NOMO-1 treated with dmso at 0.1 percent for 144 hours (cell line): ENCODE results near the gene LRBA.
"Not testable (repeated sequence)": the region's sequence is repeated elsewhere in the genome, so short reads cannot be mapped to it uniquely, and the experiment has no call there.

Experiments used
- DNase-seq: peaks from one replicate; lab custom pipeline; 2025; ENCODE audit not compliant: unreplicated experiment; lab: John Stamatoyannopoulos, UW

Gene LRBA

DNA sequence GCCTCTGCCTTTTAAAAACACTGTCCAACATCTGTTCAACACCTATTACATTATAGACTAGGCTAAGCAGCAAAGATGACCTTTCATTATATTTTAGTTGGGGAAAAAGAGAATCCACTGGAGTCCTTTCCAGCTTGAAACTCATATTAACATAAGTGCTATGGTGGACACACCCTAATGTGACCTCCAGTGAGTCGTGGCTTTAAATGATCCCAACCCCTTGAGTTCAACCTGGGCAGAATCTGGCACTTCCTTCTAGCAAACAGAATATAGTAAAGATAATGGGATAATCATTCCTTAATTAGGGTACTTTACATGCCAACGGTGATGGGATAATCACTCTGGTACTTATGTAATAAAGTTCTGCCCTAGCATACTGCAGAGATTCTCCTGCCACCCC is 270.5 kb downstream of the LRBA start:
- DNase-seq: no peak

DNA sequence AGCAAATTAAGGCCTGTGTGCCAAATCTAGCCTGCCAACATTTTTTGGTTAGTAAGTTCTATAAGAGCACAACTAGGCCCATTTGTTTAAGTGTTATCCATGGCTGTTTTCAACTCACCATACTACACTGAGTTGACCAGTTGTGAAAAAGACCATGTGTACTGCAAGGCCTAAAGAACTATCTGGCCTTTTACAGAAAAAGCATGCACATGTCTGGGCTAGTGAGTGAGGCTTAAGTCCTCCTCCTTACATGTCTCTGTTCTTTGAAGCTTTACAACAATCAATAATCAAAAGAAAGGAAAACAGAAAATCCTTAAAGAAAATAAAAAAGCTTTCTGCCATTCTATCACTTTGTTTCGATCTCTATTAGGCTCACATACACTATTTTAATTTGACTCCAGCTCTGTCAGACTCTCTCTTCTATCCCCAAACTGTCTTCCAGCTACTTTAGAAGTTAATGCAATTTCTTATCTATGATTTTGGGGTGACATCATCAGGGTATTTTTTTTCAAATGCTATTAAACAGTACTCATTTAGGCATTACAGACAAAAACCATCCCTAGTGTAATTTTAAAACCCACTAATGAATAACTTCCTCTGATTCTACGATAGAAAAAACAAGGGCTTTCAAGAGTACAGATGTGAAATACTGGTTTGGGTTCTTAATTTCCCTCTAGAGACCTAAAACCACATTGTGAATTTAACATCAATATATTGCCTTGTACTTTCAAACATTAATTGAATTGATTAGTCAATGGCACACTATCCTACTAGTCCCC is 271.3 kb downstream of the LRBA start:
- peak; percentile 2 for DNase-seq

DNA sequence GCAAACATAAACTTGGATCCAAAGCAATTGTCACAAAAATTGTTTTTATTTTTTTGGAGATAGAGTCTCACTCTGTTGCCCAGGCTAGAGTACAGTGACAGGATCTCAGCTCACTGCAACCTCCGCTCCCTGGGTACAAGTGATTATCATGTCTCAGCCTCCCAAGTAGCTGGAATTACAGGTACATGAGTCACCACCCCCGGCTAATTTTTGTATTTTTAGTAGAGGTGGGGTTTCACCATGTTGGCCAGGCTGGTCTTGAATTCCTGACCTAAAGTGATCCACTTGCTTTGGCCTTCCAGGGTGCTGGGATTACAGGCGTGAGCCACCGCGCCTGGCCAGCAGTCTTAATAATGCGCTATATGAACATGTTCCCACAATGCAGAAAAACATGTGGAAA is 272.2 kb downstream of the LRBA start:
- not testable (repeated sequence) for DNase-seq

- DNase-seq: no peak
Observed at GRCh38 chr4:150739591-150739990, 275.5 kb downstream of the LRBA start.

GRCh38 chr4:150725957-150726523 is 289.0 kb downstream of the LRBA start:
- no peak for DNase-seq

- DNase-seq: no peak
Observed at GRCh38 chr4:150723727-150724411, 291.2 kb downstream of the LRBA start.

- no peak for DNase-seq
Observed at GRCh38 chr4:150722908-150723362, 292.1 kb downstream of the LRBA start.

DNA sequence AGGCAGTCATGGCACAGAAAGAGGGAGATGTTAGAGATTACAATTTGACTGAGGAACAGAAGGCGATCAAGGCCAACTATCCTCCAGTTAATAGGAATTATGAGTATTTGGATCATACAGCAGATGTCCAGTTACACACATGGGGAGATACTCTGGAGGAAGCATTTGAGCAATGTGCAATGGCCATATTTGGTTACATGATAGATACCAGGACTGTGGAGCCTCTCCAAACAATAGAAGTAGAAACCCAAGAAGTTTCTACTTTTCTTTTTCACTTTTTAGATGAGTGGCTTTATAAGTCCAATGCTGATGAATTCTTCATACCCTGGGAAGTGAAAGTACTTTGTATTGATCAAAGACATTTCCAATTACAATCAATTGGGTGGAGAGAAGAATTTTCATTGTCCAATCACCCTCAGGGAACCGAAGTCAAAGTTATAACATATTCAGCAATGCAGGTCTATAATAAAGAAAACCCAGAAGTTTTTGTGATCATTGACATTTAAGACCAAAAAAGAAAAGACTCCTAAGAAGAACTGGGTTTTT is 294.0 kb downstream of the LRBA start:
- no peak for DNase-seq

DNA sequence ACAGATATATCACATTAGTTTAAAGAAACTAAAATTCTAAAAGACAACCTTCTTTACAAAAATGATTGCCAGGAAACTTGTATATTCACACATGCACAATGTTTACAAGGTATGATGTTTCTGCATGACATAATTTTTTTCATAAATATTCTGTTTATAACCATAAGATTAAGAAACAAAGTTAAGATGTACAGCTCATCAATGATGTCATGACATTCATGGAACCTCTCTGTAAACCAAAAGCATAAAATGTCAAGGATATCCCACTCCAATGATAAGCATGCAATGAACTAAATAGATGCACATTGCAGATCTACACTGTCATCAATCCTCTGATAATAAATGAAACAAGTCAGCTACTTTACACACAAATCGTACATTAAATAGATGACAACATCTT is 297.1 kb downstream of the LRBA start:
- no peak for DNase-seq

- no peak for DNase-seq
Observed at GRCh38 chr4:150714462-150715438, 300.3 kb downstream of the LRBA start.

DNA sequence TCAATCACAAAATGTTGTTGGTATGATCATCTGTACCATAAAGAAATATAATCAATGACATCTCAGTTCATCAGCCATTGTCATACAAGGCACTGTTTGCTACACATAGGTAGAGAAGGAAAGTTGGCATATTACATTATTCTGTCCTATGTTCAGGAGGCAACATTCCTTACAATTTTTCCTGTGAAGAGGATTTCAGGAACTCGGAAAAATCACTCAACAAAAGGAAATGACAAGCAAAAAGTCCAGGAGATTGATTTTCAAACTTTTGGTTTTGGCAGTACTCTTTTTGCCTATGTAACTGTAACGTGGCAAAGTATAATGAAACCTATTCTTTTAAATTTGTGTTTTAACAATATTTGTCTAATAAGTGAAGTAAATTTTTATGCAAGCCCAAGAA is 301.8 kb downstream of the LRBA start:
- no peak for DNase-seq

GRCh38 chr4:150710770-150711375 is 304.2 kb downstream of the LRBA start:
- DNase-seq: no peak

DNA sequence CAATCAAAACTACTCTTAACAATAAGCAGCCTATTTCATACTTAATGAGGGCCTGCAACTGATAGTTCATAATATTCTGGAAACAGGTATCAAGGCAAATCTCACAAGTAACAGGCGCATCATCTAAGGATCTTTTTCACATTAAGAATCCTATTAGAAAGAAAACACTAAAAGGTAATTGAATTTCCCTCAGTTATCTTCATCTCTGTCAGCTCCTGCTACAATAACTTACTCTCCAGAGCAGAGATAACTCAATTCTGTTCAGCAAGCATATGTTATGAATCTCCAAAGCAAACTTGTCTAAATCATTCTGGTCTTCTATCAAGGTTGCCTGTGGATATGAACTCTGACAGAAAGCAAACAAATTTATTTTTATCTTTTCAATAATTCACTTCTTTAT is 307.1 kb downstream of the LRBA start:
- no peak for DNase-seq

DNA sequence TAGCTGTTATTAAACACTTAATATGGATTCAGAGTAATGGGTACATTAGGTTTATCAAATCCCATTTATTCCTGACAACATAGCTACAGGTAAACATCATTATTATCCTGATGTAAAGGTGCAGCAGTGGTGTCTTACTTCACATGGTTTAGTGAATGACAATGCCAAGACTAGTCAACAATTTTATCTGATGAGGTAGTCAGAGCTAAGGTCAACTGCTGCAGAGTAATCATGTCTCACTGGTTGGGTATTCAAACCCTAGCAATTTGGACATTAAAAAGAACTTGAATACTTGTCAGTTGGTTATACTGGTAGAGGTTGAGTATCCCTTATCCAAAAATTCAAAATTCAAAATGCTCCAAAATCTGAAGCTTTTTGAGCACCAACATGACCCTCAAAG is 315.5 kb downstream of the LRBA start:
- no peak for DNase-seq

DNA sequence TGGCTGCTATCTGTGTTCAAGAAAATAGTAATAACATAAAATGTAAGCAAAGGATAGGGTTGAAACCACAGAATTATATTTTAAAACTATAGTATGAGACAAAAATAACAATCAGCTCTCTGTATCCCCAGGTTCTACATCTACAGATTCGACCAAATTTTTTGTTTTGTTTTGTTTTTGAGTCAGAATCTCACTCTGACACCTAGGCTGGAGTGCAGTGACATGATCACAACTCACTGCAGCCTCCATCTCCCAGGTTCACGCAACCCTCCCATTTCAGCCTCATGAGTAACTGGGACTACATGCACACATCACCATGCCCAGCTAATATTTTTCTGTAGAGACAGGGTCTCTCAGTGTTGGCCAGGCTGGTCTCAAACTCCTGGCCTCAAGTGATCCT is 319.9 kb downstream of the LRBA start:
- no peak for DNase-seq

DNA sequence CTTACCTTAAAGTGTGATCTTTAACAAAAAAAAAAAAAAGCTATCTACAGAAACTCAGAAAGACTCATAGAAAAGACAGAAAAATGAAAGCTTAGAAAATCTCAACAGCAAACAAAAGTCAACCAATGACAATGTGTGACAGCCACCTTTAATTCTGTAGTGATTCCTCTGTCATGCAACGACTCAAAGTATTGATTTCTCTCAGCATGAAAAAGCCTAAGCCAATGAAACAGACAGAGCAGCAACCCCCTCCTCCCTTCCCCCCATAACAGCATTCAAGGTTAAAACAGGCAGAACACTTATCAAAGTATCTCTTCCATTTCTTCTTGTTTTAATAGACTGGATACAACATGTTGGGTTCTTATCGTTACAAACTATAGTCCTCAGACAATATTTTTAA is 320.6 kb downstream of the LRBA start:
- DNase-seq: no peak

- DNase-seq: no peak
Observed at GRCh38 chr4:150683775-150684350, 331.2 kb downstream of the LRBA start.

- DNase-seq: no peak
Observed at GRCh38 chr4:150682126-150682525, 333.0 kb downstream of the LRBA start.

DNA sequence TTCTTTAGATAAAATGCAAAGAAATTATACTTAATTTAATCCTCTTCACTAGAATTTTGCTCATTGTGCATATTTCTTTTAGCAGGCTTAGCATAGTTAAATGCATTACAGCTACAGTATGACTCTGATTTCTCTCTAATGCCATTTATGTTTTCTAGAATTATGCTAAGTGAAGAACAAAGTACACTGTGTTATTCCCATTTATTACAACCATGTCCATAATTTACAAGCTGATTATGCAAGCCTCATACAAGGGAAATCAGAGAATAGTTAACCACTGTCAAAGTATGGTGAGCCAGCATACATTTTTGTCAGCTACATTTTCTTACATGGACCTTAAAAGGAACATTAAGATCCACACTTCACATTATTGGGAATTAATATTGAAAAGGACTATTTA is 334.0 kb downstream of the LRBA start:
- DNase-seq: no peak

- DNase-seq: no peak
Observed at GRCh38 chr4:150680651-150681050, 334.4 kb downstream of the LRBA start.
